Panc1 (cell line): ENCODE results near the gene KCNRG.

Experiments
- CTCF ChIP-seq: fragments of 450-650 bp; IDR thresholded peaks from 2 replicates; pipeline ENCODE4 v1.5.1; 2017; ENCODE audit warnings: mild to moderate bottlenecking
- POLR2AphosphoS5 ChIP-seq: IDR thresholded peaks from 2 replicates; pipeline ENCODE4 v1.6.1; 2012; ENCODE audit warnings: mild to moderate bottlenecking, low read depth, low read length, moderate library complexity
- SIN3A ChIP-seq: IDR thresholded peaks from 2 replicates; pipeline ENCODE4 v1.6.1; 2012; ENCODE audit warnings: low read depth, mild to moderate bottlenecking, low read length, moderate library complexity, borderline replicate concordance; ENCODE audit not compliant: insufficient read depth
- TCF7L2 ChIP-seq: IDR thresholded peaks from 2 replicates; pipeline ENCODE4 v1.6.1; 2011; ENCODE audit warnings: mild to moderate bottlenecking, low read depth, low read length, inconsistent platforms

GRCh38 chr13:50060718-50061117 lies 45.5 kb downstream of the KCNRG start:
- TF ChIP-seq CTCF (no peak), POLR2AphosphoS5 (no peak), TCF7L2 (no peak), SIN3A (no peak)
